ENCODE measurements around the gene EPHA4.

EPHA4 gene

GRCh38 chr2:221568299-221568698, 3.8 kb downstream of the EPHA4 start:
- no peak overlapping the region for H3K4me3 ChIP-seq (ENCODE audit: low read length)

GRCh38 chr2:221567809-221568208, 4.3 kb downstream of the EPHA4 start:
- no peak for DNase-seq (ENCODE audit: low read depth)
- no peak overlapping the region for H3K4me3 ChIP-seq (ENCODE audit: low read length)
- no peak for TF ChIP-seq CTCF (conservative IDR thresholded peaks at IDR 0.05; ENCODE audit: low read length)

More at GRCh38 chr2:221568299-221568698, 3.8 kb downstream of the EPHA4 start:
- no peak for DNase-seq (ENCODE audit: low read depth)
- no peak for TF ChIP-seq CTCF (conservative IDR thresholded peaks at IDR 0.05; ENCODE audit: low read length)

GRCh38 chr2:221567231-221567760, 4.8 kb downstream of the EPHA4 start:
- no peak for TF ChIP-seq CTCF (conservative IDR thresholded peaks at IDR 0.05; ENCODE audit: low read length)
- H3K4me3 ChIP-seq (ENCODE audit: low read length) = no peak overlapping the region
- no peak for DNase-seq (ENCODE audit: low read depth)

- TF ChIP-seq CTCF (conservative IDR thresholded peaks at IDR 0.05; ENCODE audit: low read length) = no peak
- no peak overlapping the region for H3K4me3 ChIP-seq (ENCODE audit: low read length)
- no peak for DNase-seq (ENCODE audit: low read depth)
Measured at GRCh38 chr2:221563270-221563985, 8.7 kb downstream of the EPHA4 start.

GRCh38 chr2:221562226-221562625, 9.9 kb downstream of the EPHA4 start:
- peak; percentile 34 for DNase-seq (ENCODE audit: low read depth)
- no peak overlapping the region for H3K4me3 ChIP-seq (ENCODE audit: low read length)
- no peak for TF ChIP-seq CTCF (conservative IDR thresholded peaks at IDR 0.05; ENCODE audit: low read length)

- no peak for TF ChIP-seq CTCF (conservative IDR thresholded peaks at IDR 0.05; ENCODE audit: low read length)
- H3K4me3 ChIP-seq (ENCODE audit: low read length) = no peak overlapping the region
- no peak for DNase-seq (ENCODE audit: low read depth)
Measured at GRCh38 chr2:221561770-221562169, 10.3 kb downstream of the EPHA4 start.

GRCh38 chr2:221559991-221560390, 12.1 kb downstream of the EPHA4 start:
- H3K4me3 ChIP-seq (ENCODE audit: low read length) = no peak overlapping the region
- no peak for DNase-seq (ENCODE audit: low read depth)
- no peak for TF ChIP-seq CTCF (conservative IDR thresholded peaks at IDR 0.05; ENCODE audit: low read length)

Measured in AG10803 (cell line).